ENCODE data around the gene TLCD2. TPM values are rescaled to one million over a fixed set of nuclear protein-coding genes. Genes with fewer than 3 reads are reported as not detected.

TLCD2 gene
- total and polyA plus RNA-seq, 2 of the 13 experiments (the other 11 are each of a cell fraction or from before 2014, with no cell fraction given), result 0.90 to 1.1 TPM

- TF ChIP-seq ZBTB4 (CRISPR knock-in tag; IDR thresholded peaks at IDR 0.05; ENCODE audit: borderline replicate concordance) (peak; percentile 18; the same call in 1 of the 2 replicates), RNF2 (conservative IDR thresholded peaks at IDR 0.05; ENCODE audit: low read depth) (no peak), MED8 (CRISPR knock-in tag; IDR thresholded peaks at IDR 0.05; ENCODE audit: insufficient replicate concordance) (no peak), SMC3 (IDR thresholded peaks at IDR 0.05; ENCODE audit: low read length) (no peak), ZNF10 (CRISPR knock-in tag; IDR thresholded peaks at IDR 0.05; ENCODE audit: borderline replicate concordance, low read depth) (no peak), ZMAT3 (CRISPR knock-in tag; conservative IDR thresholded peaks at IDR 0.05) (no peak), ZNF557 (CRISPR knock-in tag; IDR thresholded peaks at IDR 0.05) (no peak), BRD4 (CRISPR knock-in tag; IDR thresholded peaks at IDR 0.05) (0 out of 2 replicates have a peak, but pooled peaks have one; percentile 34), REPIN1 (CRISPR knock-in tag; IDR thresholded peaks at IDR 0.05; ENCODE audit: borderline replicate concordance, low read depth) (no peak), ZFP36 (IDR thresholded peaks at IDR 0.05; ENCODE audit: borderline replicate concordance, low read depth, low read length, partially characterized antibody) (peak; percentile 94), KDM4B (CRISPR knock-in tag; IDR thresholded peaks at IDR 0.05) (no peak), BCLAF1 (IDR thresholded peaks at IDR 0.05) (no peak), ZNF576 (CRISPR knock-in tag; IDR thresholded peaks at IDR 0.05) (no peak), ZNF737 (CRISPR knock-in tag; IDR thresholded peaks at IDR 0.05; ENCODE audit: borderline replicate concordance) (no peak), POLR2A (IDR thresholded peaks at IDR 0.05; ENCODE audit: insufficient read depth in 1 of 2, low read depth in 2 of 2, low read length in 2 of 2) (peak in 1 of 2 experiments; percentile 60; a peak in 1 of 4 replicates), KDM5A (IDR thresholded peaks at IDR 0.05; ENCODE audit: borderline replicate concordance, low read length) (no peak), ATF7-NPFF (CRISPR knock-in tag; IDR thresholded peaks at IDR 0.05; ENCODE audit: low read depth) (no peak), RBFOX2 (IDR thresholded peaks at IDR 0.05; ENCODE audit: low read depth, low read length) (peak; percentile 87), ZSCAN31 (CRISPR knock-in tag; IDR thresholded peaks at IDR 0.05; ENCODE audit: low read depth) (no peak), HMG20B (CRISPR knock-in tag; conservative IDR thresholded peaks at IDR 0.05) (no peak), ZNF747 (CRISPR knock-in tag; IDR thresholded peaks at IDR 0.05; ENCODE audit: borderline replicate concordance) (no peak)
Measured at GRCh38 chr17:1753767-1754429, 43.7 kb upstream of the TLCD2 start (continued).

Data from HepG2 (cell line).